Panc1 (cell line): ENCODE measurements around the gene FUT3.

Source experiments
- SIN3A ChIP-seq: IDR thresholded peaks from 2 replicates; pipeline ENCODE4 v1.6.1; 2012; ENCODE audit warnings: low read depth, mild to moderate bottlenecking, low read length, moderate library complexity, borderline replicate concordance; ENCODE audit not compliant: insufficient read depth
- TF ChIP-seq, protein P1 (sequence below): fragments of 450-650 bp; IDR thresholded peaks from 2 replicates; pipeline ENCODE4 v1.5.1; 2017; ENCODE audit warnings: mild to moderate bottlenecking

DNA sequence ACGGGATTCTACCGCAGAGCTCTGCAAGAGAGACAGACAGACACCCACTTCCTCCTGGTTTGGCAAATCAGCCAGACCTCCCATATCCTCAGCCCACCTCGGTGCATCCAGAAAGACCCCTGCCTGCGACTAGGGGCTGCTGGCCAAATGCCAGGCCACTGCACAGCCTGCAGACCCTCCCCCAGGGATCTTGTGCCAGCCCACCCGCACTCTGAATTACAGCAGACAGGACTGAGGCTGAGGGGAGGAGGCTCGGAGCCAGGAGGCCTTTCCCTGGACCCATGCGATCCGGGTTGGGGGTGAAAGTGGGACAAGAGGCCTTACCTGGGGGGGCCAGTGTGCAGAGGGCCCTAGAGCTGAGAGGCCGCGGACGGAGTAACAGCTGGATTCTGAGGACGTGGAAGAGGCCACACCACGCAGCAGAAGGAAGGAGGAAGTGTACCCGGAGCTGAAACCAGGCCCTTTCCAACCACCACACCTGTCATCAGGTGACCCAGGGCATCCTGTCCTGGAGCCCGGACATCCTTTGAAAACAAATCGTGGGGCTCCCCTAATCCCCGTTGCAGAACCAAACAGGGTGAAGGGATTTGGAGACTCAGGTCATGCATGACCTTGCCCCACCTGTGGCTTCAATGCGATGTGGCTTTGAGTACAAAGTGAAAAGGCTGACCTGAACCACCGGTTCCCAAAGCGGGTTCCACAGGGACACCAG is 12.7 kb downstream of the FUT3 start:
- TF ChIP-seq, protein P1, sequence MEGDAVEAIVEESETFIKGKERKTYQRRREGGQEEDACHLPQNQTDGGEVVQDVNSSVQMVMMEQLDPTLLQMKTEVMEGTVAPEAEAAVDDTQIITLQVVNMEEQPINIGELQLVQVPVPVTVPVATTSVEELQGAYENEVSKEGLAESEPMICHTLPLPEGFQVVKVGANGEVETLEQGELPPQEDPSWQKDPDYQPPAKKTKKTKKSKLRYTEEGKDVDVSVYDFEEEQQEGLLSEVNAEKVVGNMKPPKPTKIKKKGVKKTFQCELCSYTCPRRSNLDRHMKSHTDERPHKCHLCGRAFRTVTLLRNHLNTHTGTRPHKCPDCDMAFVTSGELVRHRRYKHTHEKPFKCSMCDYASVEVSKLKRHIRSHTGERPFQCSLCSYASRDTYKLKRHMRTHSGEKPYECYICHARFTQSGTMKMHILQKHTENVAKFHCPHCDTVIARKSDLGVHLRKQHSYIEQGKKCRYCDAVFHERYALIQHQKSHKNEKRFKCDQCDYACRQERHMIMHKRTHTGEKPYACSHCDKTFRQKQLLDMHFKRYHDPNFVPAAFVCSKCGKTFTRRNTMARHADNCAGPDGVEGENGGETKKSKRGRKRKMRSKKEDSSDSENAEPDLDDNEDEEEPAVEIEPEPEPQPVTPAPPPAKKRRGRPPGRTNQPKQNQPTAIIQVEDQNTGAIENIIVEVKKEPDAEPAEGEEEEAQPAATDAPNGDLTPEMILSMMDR = no peak
- TF ChIP-seq SIN3A = no peak
